Gastrocnemius medialis (tissue), 4 donors: ENCODE measurements around the gene GALNT2. TPM values are rescaled to one million over a fixed set of nuclear protein-coding genes. Genes with fewer than 3 reads are reported as not detected.

Source experiments
- ATAC-seq, 2 donors: fragments of 150-250 bp; one replicate each; pipeline ENCODE4 v1.9.1; 2016
- DNase-seq, 2 donors: peaks; one replicate each; pipeline ENCODE4 v3.0.0-alpha.2; 2019
- H3K27ac ChIP-seq, 4 donors: fragments of 200-600 bp; sonication (generic); 1 replicate in 1 of 4; 2 replicates in 3 of 4; pipeline ENCODE4 v1.5.1; 2016 to 2018; ENCODE audit warnings: mild to moderate bottlenecking in 2 of 4, moderate library complexity in 1 of 4
- H3K27me3 ChIP-seq, 3 donors: fragments of 200-600 bp; sonication (generic) in 2 of 3; 1 replicate in 1 of 3; 2 replicates in 2 of 3; pipeline versions ENCODE4 v1.5.1 to v1.6.0; 2016 to 2019; ENCODE audit warnings: mild to moderate bottlenecking in 1 of 3, moderate library complexity in 1 of 3
- H3K36me3 ChIP-seq, 2 donors: fragments of 200-600 bp; sonication (generic) in 1 of 2; one replicate each; pipeline ENCODE4 v1.5.1; 2017 to 2018
- H3K4me1 ChIP-seq, 2 donors: fragments of 200-600 bp; sonication (generic) in 1 of 2; one replicate each; pipeline ENCODE4 v1.5.1; 2016 to 2017; ENCODE audit warnings: mild to moderate bottlenecking in 2 of 2
- H3K4me3 ChIP-seq, 4 donors: fragments of 200-600 bp; sonication (generic) in 3 of 4; 1 replicate in 1 of 4; 2 replicates in 3 of 4; pipeline ENCODE4 v1.5.1; 2016 to 2019; ENCODE audit warnings: mild to moderate bottlenecking in 2 of 4
- H3K9me3 ChIP-seq, 3 donors: fragments of 200-600 bp; sonication (generic) in 2 of 3; 1 replicate in 1 of 3; 2 replicates in 2 of 3; pipeline ENCODE4 v1.5.1; 2016 to 2019
- CTCF ChIP-seq, 5 experiments: fragments of 450-650 bp in 3 of 5; fragments of 200-600 bp in 2 of 5; sonication (generic) in 2 of 5; IDR thresholded peaks in 4 of 5; conservative IDR thresholded peaks in 1 of 5; 1 replicate in 4 of 5; 2 replicates in 1 of 5; pipeline ENCODE4 v1.5.1; 2016 to 2019; ENCODE audit warnings: antibody characterized with exemption in 5 of 5, mild to moderate bottlenecking in 3 of 5, moderate library complexity in 3 of 5
- POLR2A ChIP-seq, 2 donors: fragments of 450-650 bp; IDR thresholded peaks; one replicate each; pipeline ENCODE4 v1.6.1; 2017; ENCODE audit warnings: antibody characterized with exemption in 2 of 2, mild to moderate bottlenecking in 2 of 2, moderate library complexity in 2 of 2
- in situ Hi-C, 4 donors: fragments of 200-750 bp; cut with MboI; loops; one replicate each; pipeline versions ENCODE4 v1.15.0 to v1.8.0; 2017; ENCODE audit warnings: low sequenced_read_pairs in 4 of 4
- intact Hi-C: fragments of 100-400 bp; cut with DNase I; formaldehyde crosslinking; loops from one replicate; pipeline ENCODE4 v1.15.1; 2023; ENCODE audit warnings: low total_unique reads
- total RNA-seq, 4 donors: library from RNA; depleted of rRNA; stranded (reverse); fragments of >200 nt; gene quantifications; one replicate each; pipeline versions ENCODE4 v1.1.0 to v1.2.3, GENCODE V29; 2016

Gene GALNT2
- total RNA-seq, 4 donors from 2014 or later = 73.7 to 106 (median 78.3) TPM

DNA sequence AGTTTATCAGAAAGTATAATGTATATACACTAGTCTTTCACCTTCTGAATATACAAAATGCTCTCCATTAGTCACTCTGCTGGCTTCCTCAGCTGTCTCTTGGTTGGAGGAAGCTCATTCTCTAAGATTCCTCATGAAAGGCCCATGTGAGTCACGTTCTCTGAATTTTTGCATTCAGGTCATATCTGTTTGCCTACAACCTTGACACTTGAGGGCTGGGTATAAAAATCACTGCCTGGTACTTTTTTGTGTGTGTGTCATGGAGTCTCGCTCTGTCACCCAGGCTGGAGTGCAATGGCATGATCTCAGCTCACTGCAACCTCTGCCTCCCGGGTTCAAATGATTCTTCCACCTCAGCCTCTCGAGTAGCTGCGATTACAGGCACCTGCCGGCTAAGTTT lies 2.8 kb upstream of the GALNT2 start:
- intact Hi-C loops = no loop called here
- DNase-seq (no peak), ATAC-seq (no peak)
- H3K36me3 ChIP-seq = no peaks in the 10 kb centered on the region
- no peak overlapping the region for H3K27ac ChIP-seq
- no peaks in the 10 kb centered on the region for H3K9me3 ChIP-seq
- no peak overlapping the region for H3K4me3 ChIP-seq
- H3K4me1 ChIP-seq = peaks cover 20 to 21% of the 10 kb centered on the region in 2 donors
- no peaks in the 10 kb centered on the region for H3K27me3 ChIP-seq
- TF ChIP-seq CTCF (IDR thresholded peaks at IDR 0.05 in 4 of 5, conservative IDR thresholded peaks at IDR 0.05 in 1 of 5) (no peak), POLR2A (IDR thresholded peaks at IDR 0.05) (no peak)
- in situ Hi-C loops = no loop called here

DNA sequence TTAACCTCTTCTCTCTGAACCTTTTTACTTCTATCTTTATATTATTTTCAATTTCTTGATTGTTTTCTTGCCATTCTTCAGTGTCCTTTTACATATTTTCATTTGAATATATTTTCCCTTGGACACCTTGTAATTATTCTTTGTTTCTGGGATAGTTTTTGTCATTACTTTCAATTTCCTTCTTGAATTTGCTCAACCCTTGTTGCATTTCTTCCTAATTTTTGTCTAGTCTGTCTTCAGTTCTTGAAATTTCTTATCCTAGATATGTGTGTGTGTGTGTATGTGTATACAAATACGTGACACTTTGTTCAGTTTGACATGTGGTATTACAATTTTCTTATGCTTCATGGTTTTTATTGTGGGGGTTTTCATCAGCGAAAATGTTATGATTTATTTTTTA lies 1.9 kb upstream of the GALNT2 start:
- Histone ChIP-seq H3K36me3 (no peaks in the 10 kb centered on the region), H3K4me3 (no peak overlapping the region), H3K27ac (peak overlapping the region; percentile 90 to 97 (median 97)), H3K27me3 (no peaks in the 10 kb centered on the region), H3K9me3 (no peaks in the 10 kb centered on the region), H3K4me1 (peaks cover 28 to 30% of the 10 kb centered on the region in 2 donors)
- in situ Hi-C loops = no loop called here
- intact Hi-C loops = loop anchor here (5.0 kb wide), 2 partner anchors 203 to 508 kb away; partner anchors contain the start of gene ABCB10
- no peak for DNase-seq
- TF ChIP-seq CTCF (IDR thresholded peaks at IDR 0.05 in 4 of 5, conservative IDR thresholded peaks at IDR 0.05 in 1 of 5) (no peak), POLR2A (IDR thresholded peaks at IDR 0.05) (no peak)
- ATAC-seq = no peak

- Histone ChIP-seq H3K4me1 (peaks cover 32 to 34% of the 10 kb centered on the region in 2 donors), H3K27me3 (no peaks in the 10 kb centered on the region), H3K9me3 (no peaks in the 10 kb centered on the region), H3K4me3 (no peak overlapping the region), H3K36me3 (no peaks in the 10 kb centered on the region), H3K27ac (peak overlapping the region; percentile 90 to 97 (median 97))
- ATAC-seq = no peak
- no peak for TF ChIP-seq CTCF (IDR thresholded peaks at IDR 0.05 in 4 of 5, conservative IDR thresholded peaks at IDR 0.05 in 1 of 5)
- TF ChIP-seq POLR2A (IDR thresholded peaks at IDR 0.05) = no peak
- in situ Hi-C loops = no loop called here
- no peak for DNase-seq
- intact Hi-C loops = loop anchor here (5.0 kb wide), 2 partner anchors 203 to 508 kb away; partner anchors contain the start of gene ABCB10
Observed at GRCh38 chr1:230065571-230065970, 1.5 kb upstream of the GALNT2 start.

DNA sequence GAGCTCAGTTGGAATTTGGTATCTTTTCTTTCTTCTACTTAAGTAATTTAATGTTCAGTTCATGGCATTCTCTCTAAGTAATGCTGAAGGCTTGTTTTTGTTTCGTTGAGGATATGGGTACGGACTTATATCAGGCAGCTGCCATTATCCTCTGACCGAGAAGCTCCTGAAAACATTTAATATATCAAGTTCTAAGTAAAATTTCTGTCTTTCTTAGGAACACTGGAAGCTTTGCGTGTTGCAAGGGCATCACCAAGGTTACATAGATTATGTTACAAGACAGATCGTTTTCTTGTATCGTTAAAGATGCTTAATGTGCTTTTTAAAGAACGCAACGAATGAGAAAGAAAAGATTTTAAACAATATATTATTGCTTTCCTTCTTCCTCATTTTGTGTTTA lies 1.0 kb upstream of the GALNT2 start:
- Histone ChIP-seq H3K4me1 (peaks cover 36 to 37% of the 10 kb centered on the region in 2 donors), H3K27me3 (no peaks in the 10 kb centered on the region), H3K4me3 (peak overlapping the region; percentile 51 to 73 (median 56)), H3K27ac (peak overlapping the region; percentile 90 to 97 (median 97)), H3K9me3 (no peaks in the 10 kb centered on the region), H3K36me3 (no peaks in the 10 kb centered on the region)
- in situ Hi-C loops = no loop called here
- TF ChIP-seq POLR2A (IDR thresholded peaks at IDR 0.05) (no peak), CTCF (IDR thresholded peaks at IDR 0.05 in 4 of 5, conservative IDR thresholded peaks at IDR 0.05 in 1 of 5) (no peak)
- intact Hi-C loops = loop anchor here (2.0 to 5.0 kb wide), 6 partner anchors 39 to 509 kb away; partner anchors contain the start of genes ABCB10, TAF5L and URB2
- DNase-seq = no peak
- ATAC-seq = no peak
